Endodermal cell (in vitro differentiated cells): ENCODE measurements around the gene PRR9. TPM values are rescaled to one million over a fixed set of nuclear protein-coding genes. Genes with fewer than 3 reads are reported as not detected.

Source experiments
- DNase-seq: peaks from one replicate; pipeline ENCODE4 v3.0.0-alpha.2; 2017
- H3K27ac ChIP-seq: 2 replicates; pipeline ENCODE4 v1.5.1; 2013; ENCODE audit warnings: mild to moderate bottlenecking, low read depth, low read length, moderate library complexity
- H3K27me3 ChIP-seq: 2 replicates; pipeline ENCODE4 v1.6.1; 2013; ENCODE audit warnings: mild to moderate bottlenecking, low read length, moderate library complexity; ENCODE audit not compliant: insufficient read depth, control insufficient read depth, poor library complexity, severe bottlenecking
- H3K36me3 ChIP-seq: 2 replicates; pipeline ENCODE4 v1.7.0; 2013; ENCODE audit warnings: mild to moderate bottlenecking, low read length, moderate library complexity; ENCODE audit not compliant: control insufficient read depth, insufficient read depth
- H3K4me1 ChIP-seq: one replicate; pipeline ENCODE4 v1.7.0; 2013; ENCODE audit warnings: low read length; ENCODE audit not compliant: control insufficient read depth, insufficient read depth
- H3K4me3 ChIP-seq: 2 replicates; pipeline ENCODE4 v1.5.1; 2013; ENCODE audit warnings: mild to moderate bottlenecking, low read length, moderate library complexity
- H3K9ac ChIP-seq: 2 replicates; pipeline ENCODE4 v1.6.1; 2013; ENCODE audit warnings: mild to moderate bottlenecking, low read length, moderate library complexity; ENCODE audit not compliant: poor library complexity, severe bottlenecking; ENCODE audit errors: extremely low read depth
- H3K9me3 ChIP-seq: 2 replicates; pipeline ENCODE4 v1.6.1; 2013; ENCODE audit warnings: mild to moderate bottlenecking, low read length, moderate library complexity; ENCODE audit not compliant: control insufficient read depth
- H3K27ac Mint-ChIP-seq: 2 replicates; pipeline ENCODE4 v1.8.0; 2020; ENCODE audit warnings: mixed read lengths
- H3K27me3 Mint-ChIP-seq: 2 replicates; pipeline ENCODE4 v1.8.0; 2021; ENCODE audit warnings: mild to moderate bottlenecking, mixed read lengths; ENCODE audit not compliant: insufficient read depth
- H3K36me3 Mint-ChIP-seq: 2 replicates; pipeline ENCODE4 v1.8.0; 2020; ENCODE audit warnings: low read depth, mixed read lengths
- H3K4me1 Mint-ChIP-seq: 2 replicates; pipeline ENCODE4 v1.8.0; 2020; ENCODE audit warnings: mixed read lengths
- H3K4me3 Mint-ChIP-seq: 2 replicates; pipeline ENCODE4 v1.8.0; 2020; ENCODE audit warnings: mild to moderate bottlenecking, moderate library complexity, mixed read lengths
- H3K9me3 Mint-ChIP-seq: 2 replicates; pipeline ENCODE4 v1.8.0; 2020; ENCODE audit warnings: mild to moderate bottlenecking, mixed read lengths
- CTCF ChIP-seq: fragments of 200-600 bp; sonication (generic); conservative IDR thresholded peaks from 2 replicates; pipeline ENCODE4 v1.5.0; 2021; ENCODE audit warnings: antibody characterized with exemption, mild to moderate bottlenecking
- WGBS, 2 experiments: methylation state at CpG; one replicate each; pipeline versions ENCODE4 v1.1.5 to v1.1.7; 2013; ENCODE audit warnings: missing lambda C conversion rate in 2 of 2, mixed read lengths in 1 of 2; ENCODE audit not compliant: insufficient coverage in 1 of 2, insufficient read length in 1 of 2; 5-methylcytosine and 5-hydroxymethylcytosine counted together
- long read RNA-seq, 4 experiments: library from polyadenylated mRNA in 2 of 4; library from RNA in 1 of 4; library from capped mRNA in 1 of 4; stranded (forward) in 3 of 4; unstranded in 1 of 4; transcript quantifications; one replicate each; pipeline ENCODE4 v2.0.0, GENCODE V29; 2020 to 2021; ENCODE audit warnings: inconsistent platforms in 1 of 4
- polyA plus RNA-seq, 2 experiments: library from polyadenylated mRNA; stranded (reverse); fragments of 50-300 nt; gene quantifications; one replicate each; pipeline ENCODE4 v1.2.3, GENCODE V29; 2013
- total RNA-seq, 2 donors: library from RNA; stranded (reverse); fragmentation: NEBNext Ultra II Directional in 1 of 2; extraction: Animal tissue kit (Norgen Biotek cat#: 25700) in 1 of 2; gene quantifications; 2 replicates in 1 of 2; 3 replicates in 1 of 2; pipeline ENCODE4 v1.2.1, GENCODE V29; 2021

Gene PRR9
- total RNA-seq: not detected
- 0.50 TPM for polyA plus RNA-seq (2013, experiment 1 of 2)
- 0.29 TPM for polyA plus RNA-seq (2013, experiment 2 of 2)
- long read RNA-seq, experiment 1: 0 reads
- long read RNA-seq, experiment 2: 0 reads
- long read RNA-seq, experiment 3: 0 reads
- long read RNA-seq, experiment 4: 0 reads

- no peak within 1 kb of the TSS for H3K27ac ChIP-seq
- peaks cover 6% of the 10 kb centered on the region for H3K4me1 Mint-ChIP-seq
- no peak for TF ChIP-seq CTCF
- H3K4me3 Mint-ChIP-seq: no peak within 1 kb of the TSS
- H3K36me3 ChIP-seq: no peaks in the 10 kb centered on the region
- H3K27ac Mint-ChIP-seq: no peak within 1 kb of the TSS
- peaks cover 7% of the 10 kb centered on the region for H3K27me3 Mint-ChIP-seq
- no peak within 1 kb of the TSS for H3K9ac ChIP-seq
- no peaks in the 10 kb centered on the region for H3K27me3 ChIP-seq
- H3K36me3 Mint-ChIP-seq: no peaks in the 10 kb centered on the region
- H3K4me3 ChIP-seq: no peak within 1 kb of the TSS
- WGBS, 2 experiments: 76 to 79% methylated on average over 3 of the region's 3 CpGs
- DNase-seq: no peak
- H3K9me3 ChIP-seq: no peaks in the 10 kb centered on the region
- no peaks in the 10 kb centered on the region for H3K4me1 ChIP-seq
- H3K9me3 Mint-ChIP-seq: no peaks in the 10 kb centered on the region
Observed at GRCh38 chr1:153217212-153217611, at the start of gene PRR9. Gene PRR9, plus strand, starts transcription at chr1:153217584. Its CDS starts 561 bp downstream, at chr1:153218145.

GRCh38 chr1:153168686-153169085 lies 48.7 kb upstream of the PRR9 start:
- no peaks in the 10 kb centered on the region for H3K4me1 Mint-ChIP-seq
- H3K27ac ChIP-seq: no peak overlapping the region
- 76 to 88% methylated on average over 1 to 2 of the region's 2 CpGs for WGBS, 2 experiments
- peaks cover 5% of the 10 kb centered on the region for H3K27me3 Mint-ChIP-seq
- H3K9ac ChIP-seq: no peak overlapping the region
- no peaks in the 10 kb centered on the region for H3K4me1 ChIP-seq
- no peaks in the 10 kb centered on the region for H3K36me3 Mint-ChIP-seq
- H3K4me3 ChIP-seq: no peak overlapping the region
- H3K9me3 Mint-ChIP-seq: peaks cover 4% of the 10 kb centered on the region
- DNase-seq: no peak
- H3K27me3 ChIP-seq: no peaks in the 10 kb centered on the region
- no peak overlapping the region for H3K27ac Mint-ChIP-seq
- no peak overlapping the region for H3K4me3 Mint-ChIP-seq
- H3K36me3 ChIP-seq: no peaks in the 10 kb centered on the region
- no peaks in the 10 kb centered on the region for H3K9me3 ChIP-seq
- no peak for TF ChIP-seq CTCF

- no peaks in the 10 kb centered on the region for H3K9me3 Mint-ChIP-seq
- no peaks in the 10 kb centered on the region for H3K4me1 ChIP-seq
- no peaks in the 10 kb centered on the region for H3K36me3 Mint-ChIP-seq
- H3K27me3 ChIP-seq: no peaks in the 10 kb centered on the region
- no peak overlapping the region for H3K9ac ChIP-seq
- H3K4me3 ChIP-seq: no peak overlapping the region
- no peaks in the 10 kb centered on the region for H3K36me3 ChIP-seq
- H3K27ac Mint-ChIP-seq: no peak overlapping the region
- TF ChIP-seq CTCF: no peak
- DNase-seq: no peak
- no peak overlapping the region for H3K27ac ChIP-seq
- H3K4me3 Mint-ChIP-seq: no peak overlapping the region
- H3K9me3 ChIP-seq: no peaks in the 10 kb centered on the region
- H3K27me3 Mint-ChIP-seq: peaks cover 2% of the 10 kb centered on the region
- H3K4me1 Mint-ChIP-seq: no peaks in the 10 kb centered on the region
Observed at GRCh38 chr1:153174624-153175023, 42.8 kb upstream of the PRR9 start.
